Stimulated activated CD8-positive, alpha-beta memory T cell treated with anti-CD3 and anti-CD28 coated beads, Interleukin-4, amount 100 ng/mL, for 1 hour (primary cell): ENCODE data around the gene SCRG1.

ENCODE experiments used
- DNase-seq, 2 donors: peaks; one replicate each; pipeline ENCODE4 v3.0.0-alpha.2; 2020; ENCODE audit warnings: low read depth in 2 of 2, low spot score in 1 of 2

Gene SCRG1

DNA sequence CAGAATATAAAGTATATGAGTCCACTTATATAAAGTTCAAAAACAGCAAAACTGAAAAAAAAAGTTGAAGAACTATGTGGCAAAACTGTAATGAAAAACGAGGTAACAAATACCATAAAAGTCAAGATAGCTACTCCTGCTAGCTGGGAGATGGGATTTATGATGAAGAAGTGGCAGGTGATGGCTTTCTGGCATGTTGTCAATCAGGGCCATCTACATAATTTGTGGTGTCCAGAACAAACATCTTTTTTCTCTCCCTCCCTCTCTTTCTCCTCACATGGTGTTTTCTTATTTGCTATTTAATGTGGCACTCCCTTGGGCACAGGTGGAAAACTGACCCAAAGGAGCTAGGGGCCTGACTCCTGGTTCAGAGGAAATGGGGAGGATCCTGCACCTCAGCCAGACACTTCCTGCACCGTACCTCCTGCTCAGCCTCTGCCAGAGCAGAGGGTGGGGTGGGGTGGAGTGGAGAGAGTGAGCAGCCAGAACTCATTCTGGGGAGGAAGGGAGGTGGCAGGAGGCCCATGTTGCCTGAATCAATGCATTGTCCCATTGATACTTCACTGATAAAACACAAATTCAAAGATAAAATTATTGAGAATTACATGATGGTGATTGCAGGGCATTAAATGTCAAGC is 33.4 kb downstream of the SCRG1 start:
- DNase-seq, result no peak

DNA sequence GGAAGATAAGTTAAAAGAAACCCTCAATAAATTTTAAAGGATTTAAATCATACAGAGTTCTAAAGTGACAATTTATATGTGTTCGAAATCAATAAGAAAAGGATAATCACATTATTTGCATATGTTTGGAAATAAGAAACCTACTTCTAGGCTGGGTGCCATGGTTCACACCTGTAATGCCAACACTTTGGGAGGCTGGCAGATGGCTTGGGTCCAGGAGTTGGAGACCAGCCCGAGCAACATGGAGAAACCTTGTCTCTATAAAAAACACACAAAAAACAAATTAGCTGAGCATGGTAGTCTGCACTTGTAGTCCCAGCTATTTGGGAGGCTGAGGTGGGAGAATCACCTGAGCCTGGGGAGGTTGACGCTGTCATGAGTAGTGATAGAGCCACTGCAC is 36.2 kb downstream of the SCRG1 start:
- DNase-seq, result no peak

DNA sequence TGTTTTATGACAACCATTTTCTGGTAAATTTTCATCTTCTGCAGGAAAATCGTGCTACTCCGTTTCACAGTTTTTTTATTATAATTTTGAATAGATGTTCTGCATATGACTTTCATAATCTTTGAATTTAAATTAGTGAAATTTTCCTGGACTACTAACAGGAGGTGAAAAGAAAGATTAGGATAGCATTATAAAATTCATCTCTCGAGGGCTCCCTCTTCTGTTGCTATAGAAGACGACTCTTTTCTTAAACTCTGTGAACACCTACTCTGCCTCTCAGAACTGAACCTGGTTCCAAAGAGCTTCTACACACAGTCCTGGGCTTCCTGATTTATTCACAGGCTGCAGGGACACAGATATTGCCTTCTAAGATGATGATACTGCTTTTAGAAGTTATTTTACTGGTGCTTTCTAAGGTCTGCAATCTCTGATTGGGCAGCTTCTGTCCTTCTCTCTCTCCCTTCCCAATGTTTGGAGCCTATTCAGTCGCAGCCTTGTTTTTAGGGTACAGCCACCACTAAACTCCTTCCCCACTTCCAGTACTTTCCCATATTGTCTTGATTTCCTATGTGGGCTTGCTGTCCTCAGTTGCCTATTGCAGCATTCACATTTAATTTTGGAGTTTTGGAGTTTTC is 38.2 kb downstream of the SCRG1 start:
- no peak for DNase-seq

DNA sequence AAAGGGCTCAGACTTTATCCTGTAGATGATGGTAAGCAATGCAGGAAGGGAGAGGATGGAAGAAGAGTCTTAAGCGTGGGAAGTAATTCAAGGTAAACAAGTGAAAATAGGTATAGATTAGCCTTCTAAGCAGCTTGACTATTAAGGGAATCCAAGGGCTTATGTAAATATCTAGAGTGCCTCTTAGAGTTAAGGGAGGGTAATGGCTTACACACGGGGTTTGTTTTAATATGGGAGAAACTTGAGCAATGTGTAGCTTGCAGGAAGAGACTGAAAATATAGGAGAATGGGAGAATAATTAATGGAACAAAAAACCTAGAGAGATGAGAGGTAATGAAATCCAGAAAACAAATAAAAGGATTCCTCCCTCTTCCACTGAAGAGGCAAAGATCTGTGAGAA is 41.0 kb downstream of the SCRG1 start:
- no peak for DNase-seq

DNA sequence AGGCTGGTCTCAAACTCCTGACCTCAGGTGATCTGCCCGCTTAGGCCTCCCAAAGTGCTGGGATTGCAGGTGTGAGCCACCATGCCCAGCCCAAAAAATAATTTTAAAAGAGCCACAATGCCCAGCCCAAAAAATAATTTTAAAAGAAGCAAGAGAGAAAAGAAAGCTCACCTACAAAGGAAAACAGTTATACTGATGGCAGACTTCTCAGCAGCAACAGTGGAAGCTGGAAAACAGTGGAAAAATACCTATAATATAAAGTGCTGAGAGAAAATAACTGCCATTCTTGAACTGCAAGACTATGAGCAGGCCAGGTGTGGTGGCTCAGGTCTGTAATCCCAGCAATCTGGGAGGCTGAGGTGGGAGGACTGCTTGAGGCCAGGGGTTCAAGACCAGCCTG is 51.4 kb downstream of the SCRG1 start:
- no peak for DNase-seq

DNA sequence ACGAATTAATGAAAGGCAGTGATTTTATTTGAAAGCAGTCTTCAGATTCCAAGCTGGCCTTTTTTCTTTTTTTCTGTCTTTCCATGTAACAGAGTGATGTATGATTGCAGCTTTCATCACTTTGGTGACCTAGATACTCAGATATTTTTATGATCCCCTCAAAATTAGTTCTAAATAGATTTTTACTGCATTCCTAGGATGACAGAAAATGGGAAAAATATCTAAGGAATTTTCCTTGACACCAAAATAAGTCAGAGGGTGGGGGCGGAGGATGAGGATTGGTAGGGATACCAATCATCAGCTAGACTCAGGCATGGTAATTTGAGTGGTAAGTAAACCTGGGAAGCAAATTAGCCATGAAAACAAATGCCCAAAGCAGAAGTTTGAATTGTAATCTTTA is 52.8 kb downstream of the SCRG1 start:
- no peak for DNase-seq

DNA sequence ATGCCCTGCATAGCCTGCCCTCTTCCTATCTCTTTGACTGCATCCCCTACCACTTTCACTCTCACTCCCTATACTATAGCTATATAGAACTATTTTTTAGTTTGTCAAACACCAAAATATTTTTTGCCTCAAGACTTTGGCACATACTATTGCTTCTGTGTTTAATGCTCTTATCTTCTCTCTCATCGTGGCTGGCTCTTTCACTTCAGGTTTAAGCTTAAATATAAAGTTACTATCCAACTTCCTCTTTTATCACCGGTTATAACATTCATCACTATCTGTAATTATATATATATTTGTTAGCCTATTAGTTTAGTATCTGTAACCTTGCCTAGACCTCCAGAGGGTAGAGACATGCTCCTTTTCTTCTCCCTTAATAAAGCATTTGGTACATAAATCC is 53.3 kb downstream of the SCRG1 start:
- DNase-seq, result no peak

DNA sequence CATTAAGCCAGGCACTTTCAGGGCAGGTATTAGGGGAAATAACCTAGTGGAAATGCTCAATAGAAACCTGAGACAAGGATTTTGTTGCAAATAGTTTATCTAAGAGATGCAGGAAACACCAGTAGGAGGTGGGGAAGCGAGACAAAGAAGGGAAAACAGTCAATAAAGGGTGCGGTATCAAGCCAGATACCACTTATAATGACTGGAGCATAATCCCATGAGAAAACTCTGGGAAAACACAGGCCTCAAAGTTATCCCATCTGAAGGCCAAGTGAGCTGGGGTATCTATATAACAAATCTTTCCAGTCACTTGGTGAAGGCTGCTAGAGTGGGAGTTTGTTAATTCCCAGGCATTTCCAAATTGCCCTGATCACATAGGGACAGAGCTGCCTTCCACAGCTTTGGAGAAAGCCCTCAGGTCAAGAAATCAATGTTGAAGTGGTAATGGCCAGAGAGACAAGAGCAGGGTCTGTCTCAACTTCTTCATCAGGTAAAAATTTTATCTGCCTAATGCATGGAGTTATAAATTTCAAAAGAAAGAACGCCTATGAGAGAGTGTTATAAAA is 55.0 kb downstream of the SCRG1 start:
- no peak for DNase-seq

DNA sequence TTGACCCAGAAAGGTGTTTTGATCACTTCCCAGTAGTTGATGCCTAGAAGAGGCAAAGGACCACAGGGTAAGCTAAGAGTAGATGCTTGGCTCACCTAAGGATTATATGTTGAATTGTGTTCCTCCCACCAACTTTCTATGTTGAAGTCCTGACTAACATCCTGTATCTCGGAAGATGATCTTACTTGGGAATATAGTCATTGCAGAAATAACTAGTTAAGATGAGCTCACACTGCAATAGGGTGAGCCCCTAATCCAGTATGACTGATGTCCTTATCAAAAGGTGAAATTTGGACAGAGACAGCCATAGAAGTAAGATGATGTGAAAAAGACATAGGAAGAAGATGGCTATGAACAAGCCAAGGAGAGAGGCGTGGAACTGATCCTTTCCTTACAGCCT is 61.5 kb downstream of the SCRG1 start:
- DNase-seq, result no peak

DNA sequence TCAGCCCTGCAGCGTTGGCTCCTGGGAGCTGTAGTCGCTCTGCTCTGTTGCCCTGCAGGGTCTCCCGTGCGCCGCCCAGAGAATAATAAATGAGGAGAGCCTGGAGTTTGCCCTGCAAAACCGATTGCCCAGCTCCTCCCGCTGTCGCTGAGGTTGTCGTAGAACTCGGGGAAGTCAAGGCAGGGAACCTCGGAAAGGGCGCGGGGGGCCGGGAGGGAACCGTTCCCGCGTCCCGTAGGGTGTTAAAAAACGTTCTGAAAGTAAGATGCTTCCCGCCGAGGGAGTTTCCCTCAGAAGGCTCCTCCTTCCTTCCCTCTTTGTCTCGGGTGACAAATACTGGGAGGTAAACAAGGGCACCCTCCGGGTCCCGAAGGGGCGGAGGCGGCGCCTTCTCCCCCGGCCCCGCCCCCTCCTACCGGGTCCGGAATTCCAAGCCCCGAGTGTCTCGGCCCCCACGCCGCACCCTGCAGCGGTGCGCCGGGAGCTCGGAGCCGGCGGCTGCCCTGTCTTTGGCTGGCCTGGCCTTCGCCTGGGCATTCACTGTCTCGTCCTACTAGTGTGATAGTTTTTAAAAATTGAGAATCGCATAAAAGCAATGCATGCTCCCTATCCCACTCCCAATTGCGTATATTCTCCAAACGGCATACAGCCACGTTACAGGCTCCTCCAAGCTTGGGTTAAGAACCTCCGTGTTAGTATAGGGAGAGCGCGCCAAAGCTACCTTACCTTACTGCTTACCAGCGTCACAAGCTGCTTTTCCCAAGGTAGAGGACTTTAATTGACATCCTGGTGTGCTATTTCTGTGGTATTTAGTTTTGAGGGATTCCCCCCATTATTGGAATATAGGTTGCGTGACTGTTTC is 63.8 kb downstream of the SCRG1 start:
- no peak for DNase-seq
